ENCODE results near the gene NGFR. TPM values are rescaled to one million over a fixed set of nuclear protein-coding genes. Genes with fewer than 3 reads are reported as not detected.

NGFR gene, protein sequence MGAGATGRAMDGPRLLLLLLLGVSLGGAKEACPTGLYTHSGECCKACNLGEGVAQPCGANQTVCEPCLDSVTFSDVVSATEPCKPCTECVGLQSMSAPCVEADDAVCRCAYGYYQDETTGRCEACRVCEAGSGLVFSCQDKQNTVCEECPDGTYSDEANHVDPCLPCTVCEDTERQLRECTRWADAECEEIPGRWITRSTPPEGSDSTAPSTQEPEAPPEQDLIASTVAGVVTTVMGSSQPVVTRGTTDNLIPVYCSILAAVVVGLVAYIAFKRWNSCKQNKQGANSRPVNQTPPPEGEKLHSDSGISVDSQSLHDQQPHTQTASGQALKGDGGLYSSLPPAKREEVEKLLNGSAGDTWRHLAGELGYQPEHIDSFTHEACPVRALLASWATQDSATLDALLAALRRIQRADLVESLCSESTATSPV
- total RNA-seq = not detected in 2 replicates

DNA sequence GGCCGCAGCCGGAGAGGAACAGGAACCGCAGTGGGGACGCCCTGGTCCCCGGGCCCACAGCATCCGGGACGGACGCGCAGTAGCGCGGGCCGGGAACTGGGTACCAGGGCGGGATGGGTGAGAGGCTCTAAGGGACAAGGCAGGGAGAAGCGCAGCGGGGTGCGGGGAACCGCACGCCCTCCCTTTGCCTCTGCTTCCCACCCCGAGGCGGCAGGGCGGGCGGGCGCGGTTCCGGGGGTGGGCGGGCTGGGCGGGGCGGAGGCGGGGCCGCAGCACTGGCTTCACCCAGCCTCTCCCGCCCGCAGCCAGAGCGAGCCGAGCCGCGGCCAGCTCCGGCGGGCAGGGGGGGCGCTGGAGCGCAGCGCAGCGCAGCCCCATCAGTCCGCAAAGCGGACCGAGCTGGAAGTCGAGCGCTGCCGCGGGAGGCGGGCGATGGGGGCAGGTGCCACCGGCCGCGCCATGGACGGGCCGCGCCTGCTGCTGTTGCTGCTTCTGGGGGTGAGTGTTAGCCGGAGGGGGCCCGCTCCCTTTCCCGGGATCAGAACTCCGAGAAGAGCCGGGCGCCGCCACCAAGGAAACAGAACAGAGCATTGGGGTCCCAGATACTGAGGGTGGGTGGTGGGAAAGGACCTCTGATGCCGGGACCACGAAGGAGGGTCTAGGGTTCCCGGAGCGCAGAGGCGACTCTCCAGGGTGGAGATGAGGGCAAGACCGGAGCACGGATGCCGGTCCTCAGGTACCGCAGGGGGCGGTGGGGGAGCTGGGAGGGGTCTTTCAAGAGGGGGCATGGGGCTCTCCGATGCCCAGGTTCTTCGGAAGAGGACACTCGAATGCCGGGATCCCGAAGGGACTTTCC, at the start of gene NGFR:
NGFR (plus strand) TSS at position 308 of the 856 bp plus-strand sequence; CDS start at position 433, 125 bp downstream.
- DNase-seq (ENCODE audit: extremely low read depth, low read depth, low spot score) = no peak

DNA sequence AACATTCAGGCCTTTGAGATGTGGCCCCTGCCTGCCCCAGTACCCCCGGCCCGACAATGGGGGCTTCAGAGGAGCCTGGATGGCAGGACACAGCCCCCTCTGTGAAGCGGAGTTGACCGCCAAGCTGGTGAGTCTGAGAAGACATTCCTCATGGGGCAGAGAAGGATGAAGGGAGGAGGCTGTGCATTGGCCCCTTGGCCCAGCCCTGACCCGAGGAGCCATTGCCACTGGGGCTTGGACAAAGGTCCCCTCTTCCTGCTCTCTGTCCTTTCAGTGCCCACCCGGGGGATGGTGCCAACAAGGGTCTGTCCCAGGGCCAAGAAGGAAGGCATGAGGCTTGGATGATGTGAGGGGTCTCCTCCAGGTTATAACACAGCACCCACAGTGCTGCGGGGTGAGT, 49.5 kb upstream of the NGFR start:
- DNase-seq (ENCODE audit: extremely low read depth, low read depth, low spot score) = no peak

DNA sequence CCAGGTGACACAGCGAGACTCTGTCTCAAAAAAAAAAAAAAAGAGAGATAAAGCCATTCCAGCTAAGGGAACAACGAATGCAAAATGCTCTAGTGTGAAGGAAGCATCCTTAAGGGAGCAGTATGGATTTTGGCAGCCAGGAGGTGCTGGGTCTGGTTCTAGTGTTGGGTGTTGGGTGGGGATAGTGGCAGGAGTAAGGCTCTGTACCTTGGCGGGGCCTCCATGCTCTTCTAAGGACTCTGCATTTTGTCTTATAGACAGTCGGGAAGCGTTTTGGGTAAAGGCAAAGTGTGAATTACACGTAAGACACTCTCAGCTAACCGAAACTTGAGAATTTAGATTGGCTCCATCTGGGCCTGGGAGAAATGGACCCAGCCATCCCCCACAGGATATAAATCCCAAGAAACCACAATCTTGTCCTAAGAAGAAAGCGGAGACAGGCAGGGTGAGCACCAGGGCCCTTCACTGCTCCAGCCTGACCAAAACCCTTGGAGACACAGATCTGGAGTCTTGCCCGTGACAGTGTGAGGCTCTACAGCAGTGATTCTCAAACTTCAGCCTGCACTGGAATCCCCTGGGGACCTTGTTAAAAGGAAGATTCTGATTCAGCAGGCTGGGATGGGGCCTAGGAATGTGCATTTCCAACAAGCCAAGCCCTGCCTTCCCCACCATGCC, 47.3 kb upstream of the NGFR start:
- DNase-seq (ENCODE audit: extremely low read depth, low read depth, low spot score) = no peak

DNA sequence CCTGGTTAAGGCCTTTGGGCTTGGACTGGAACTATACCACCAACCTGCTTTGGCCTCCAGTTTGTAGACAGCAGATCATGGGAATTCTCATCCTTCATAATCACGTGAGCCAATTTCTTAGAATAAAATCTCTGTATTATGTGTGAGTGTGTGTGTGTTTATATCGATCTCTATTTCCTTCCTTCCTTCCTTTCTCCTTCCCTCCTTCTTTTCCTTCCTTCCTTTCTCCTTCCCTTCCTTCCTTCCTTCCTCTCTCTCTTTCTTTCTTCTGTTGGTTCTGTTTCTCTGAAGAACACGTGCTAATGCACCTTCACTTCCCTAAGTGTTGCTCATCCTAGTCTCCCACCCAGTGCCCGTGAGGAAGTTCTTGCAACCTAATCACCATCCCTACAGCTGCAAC, 44.9 kb upstream of the NGFR start:
- no peak for DNase-seq (ENCODE audit: extremely low read depth, low read depth, low spot score)

DNA sequence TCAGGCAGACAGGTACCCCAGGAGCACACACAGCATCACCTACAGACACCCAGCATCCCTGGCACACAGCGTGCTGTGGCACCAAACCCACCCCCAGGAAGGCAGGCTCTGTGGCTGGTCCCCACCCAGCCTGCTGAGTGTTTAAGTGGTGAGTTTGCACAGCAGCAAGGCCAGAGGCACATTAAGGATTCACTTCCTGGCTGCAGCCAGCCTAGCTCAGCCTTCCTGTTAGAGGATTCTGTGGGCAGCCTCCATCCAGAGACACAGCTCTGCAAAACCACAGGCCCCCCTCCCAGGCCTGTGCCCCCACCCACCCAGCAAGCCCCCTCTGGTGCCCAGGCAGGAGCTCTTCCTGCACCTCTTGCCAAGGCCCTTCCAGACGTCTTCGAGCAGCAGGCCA, 44.4 kb upstream of the NGFR start:
- DNase-seq (ENCODE audit: extremely low read depth, low read depth, low spot score) = no peak

DNA sequence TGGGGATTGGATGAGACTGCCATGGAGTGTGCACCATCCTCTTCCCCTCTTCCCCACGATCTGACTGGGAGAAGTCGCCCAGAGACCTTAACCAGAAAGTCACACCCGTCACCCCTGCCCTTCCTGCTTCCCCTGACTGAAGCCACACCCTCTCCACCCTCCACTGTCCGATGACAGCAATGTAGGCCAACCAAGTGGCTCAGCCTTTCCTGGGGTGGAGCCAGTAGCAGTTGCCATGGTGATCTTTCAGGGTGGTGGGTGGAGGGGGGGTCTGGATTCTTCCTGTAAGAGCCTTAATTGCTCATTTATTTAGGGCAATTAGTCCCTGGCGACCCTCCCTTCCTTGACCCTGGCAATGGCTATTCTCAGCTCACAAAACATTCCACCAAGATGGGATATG, 42.9 kb upstream of the NGFR start:
- DNase-seq (ENCODE audit: extremely low read depth, low read depth, low spot score) = no peak

DNA sequence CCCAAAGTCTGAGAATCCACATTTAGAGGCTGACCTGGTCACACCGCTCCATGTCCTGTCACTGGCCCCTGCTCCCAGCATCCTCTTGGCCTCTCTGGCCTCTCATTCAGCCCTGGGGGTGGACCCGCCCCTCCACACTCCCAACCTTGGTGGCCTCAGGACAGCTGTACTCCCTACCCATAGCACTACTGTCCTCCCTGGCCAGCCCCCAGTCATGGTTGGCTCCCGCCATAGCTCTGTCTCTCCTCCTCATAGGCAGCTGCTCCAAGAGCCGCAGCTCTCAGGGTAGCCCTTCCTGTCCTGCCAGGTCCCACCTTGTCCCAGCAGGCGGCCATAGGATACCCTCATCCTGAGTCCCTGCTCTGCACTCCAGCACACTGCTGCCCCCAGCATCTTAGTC, 42.4 kb upstream of the NGFR start:
- DNase-seq (ENCODE audit: extremely low read depth, low read depth, low spot score) = no peak

DNA sequence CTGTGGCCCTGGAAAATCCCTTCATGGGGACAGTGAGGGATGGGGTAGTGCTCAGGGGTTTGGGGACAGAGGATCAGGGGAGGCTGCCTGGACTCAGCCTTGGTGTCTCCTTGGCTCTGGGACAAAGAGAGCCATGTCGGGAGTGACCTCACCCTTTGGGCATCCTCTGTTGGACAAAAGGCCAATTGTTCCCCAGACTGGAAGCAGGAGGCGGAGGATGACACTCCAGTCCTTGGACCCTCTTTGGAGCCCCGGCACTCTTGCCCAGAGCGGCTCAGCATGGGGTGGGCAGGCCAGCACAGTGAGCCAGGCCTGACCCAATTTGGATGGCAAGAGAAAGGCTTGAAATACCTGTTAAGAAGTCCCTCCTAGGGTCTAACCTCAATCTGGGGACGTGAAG, 41.0 kb upstream of the NGFR start:
- DNase-seq (ENCODE audit: extremely low read depth, low read depth, low spot score) = no peak

DNA sequence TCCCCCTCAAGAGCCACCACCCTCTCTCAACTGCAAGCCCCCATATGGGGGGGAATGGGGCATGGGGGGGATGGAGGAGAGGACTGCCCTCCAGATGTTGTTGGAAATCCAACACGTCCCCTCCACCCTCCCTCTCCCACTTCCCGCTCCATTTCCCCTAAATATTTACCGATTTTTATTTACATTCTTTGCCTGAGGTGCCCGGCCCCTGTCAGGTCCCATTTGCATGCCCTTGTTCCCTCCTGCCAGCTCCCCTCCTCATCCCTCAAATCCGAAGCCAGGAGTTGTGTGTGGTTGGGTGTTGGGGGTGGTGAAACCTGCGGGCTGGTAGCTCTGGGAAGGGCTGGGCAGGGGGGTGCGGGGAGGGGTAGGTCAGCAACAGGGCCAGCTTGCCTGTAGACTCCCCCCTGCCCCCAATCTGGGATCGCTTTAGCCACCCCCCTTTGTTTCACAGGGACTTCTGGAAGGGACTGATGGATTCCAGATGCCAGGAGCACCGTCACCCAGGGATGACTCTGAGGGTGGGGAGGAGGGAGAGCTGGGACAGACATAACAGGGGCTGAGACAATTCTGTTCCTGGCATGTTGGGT, 39.7 kb upstream of the NGFR start:
- DNase-seq (ENCODE audit: extremely low read depth, low read depth, low spot score) = no peak

DNA sequence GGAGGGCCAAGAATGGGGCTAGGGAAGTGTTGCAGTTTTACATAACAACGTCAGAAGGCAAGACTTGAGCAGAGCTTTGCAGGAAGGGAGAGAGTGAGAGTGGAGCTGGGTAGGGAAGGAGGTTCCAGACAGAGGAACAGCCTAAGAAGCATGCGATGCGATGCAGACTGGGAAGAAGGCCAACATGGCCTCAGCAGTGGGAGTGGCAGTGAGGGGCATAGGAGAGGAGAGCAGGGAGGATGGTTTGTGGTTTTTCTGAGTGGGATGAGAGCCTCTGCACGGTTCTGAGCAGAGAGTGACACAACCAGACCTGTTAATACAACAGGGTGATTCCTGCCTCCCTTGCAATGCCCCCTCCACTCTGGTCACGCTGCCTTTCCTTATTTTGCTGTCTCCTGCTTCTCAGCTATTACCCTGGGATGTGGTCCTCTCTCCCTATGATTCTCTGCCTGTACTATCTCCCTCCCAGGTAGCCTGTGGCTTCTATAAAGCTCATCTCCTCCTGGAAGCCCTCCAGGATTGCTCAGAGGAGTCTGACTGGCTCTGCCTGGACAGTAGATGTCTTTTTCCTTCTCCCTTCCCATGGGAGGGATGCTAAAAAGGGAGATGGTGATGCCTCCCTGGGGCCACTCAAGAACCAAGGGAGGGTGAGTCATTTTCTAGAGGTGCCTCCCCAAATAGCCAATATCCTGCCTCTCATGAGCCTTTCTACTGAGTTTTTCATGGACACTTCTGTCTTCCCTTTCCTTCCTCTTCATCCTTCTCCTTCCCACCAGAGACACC, 38.7 kb upstream of the NGFR start:
- no peak for DNase-seq (ENCODE audit: extremely low read depth, low read depth, low spot score)

DNA sequence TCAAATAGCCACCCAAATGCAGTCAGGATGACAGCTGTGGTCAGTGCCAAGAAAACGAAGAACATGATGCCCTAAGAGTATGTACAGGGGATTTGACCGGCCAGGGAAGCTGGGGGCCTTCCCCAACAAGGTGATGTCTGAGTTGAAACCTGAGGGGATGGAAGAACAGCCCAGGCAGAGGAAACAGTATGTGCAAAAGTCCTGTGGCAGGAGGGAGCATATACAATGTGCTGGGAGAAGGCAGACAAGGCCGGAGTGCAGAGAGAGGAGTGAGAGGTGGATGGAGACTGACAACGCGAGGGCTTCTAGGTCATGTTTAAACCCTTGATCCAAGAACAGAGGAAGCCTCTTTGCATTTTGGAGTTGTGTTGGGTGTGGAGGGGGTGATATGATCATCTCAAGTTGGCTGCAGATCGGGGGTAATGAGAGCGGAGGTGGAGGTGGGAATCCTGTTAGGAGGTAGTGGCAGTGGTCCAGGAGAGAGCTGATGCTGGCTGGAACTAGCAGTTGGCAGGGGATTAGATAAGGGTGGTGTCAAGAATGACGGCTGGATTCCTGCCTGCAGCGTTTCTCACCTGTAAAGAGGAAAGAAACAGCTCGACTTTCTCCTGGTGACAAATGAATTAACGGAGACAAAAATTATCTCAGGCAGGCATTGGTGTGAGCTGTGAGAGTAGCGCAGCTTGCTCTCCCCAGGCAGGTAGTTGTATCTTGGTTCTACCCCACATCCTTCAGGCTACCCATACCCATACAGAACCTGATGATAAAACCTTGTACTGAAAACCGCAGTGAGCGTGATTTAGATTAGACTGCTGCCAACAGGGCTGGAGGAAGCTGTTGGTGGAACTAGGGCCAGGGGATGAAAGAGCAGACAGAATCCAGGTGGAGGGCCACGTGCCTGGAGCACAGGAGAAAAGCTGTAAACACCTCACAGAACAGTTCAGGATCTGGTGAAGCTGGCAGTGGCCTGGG, 37.2 kb upstream of the NGFR start:
- no peak for DNase-seq (ENCODE audit: extremely low read depth, low read depth, low spot score)

DNA sequence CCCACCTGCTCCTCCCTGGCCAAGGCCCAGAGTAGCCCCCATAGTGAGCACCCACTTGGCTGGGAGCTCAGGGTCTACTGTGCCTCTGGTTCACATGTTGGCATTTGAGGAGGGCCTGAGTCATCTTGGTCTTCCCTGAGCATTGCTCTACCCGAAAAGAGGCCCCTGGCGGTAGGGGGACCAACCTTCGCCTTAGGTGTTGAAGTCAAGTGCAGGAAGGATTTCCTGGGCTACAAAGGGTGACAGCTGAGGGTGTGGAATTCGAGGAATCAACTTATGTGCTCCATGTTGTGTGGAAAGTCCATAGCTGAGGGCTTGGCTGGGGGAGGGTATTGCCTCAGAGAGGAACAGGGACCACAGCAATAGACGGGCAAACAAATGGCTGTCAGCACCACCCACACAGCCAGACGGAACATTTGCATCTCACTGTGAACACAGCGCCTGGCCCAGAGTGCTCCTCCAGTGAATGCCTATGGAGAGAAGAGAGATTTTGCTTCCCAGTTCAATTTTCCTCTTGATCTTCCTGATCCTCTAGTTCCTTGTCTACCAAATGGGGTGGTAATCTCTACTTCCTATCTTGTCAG, 35.6 kb upstream of the NGFR start:
- DNase-seq (ENCODE audit: extremely low read depth, low read depth, low spot score) = no peak

DNA sequence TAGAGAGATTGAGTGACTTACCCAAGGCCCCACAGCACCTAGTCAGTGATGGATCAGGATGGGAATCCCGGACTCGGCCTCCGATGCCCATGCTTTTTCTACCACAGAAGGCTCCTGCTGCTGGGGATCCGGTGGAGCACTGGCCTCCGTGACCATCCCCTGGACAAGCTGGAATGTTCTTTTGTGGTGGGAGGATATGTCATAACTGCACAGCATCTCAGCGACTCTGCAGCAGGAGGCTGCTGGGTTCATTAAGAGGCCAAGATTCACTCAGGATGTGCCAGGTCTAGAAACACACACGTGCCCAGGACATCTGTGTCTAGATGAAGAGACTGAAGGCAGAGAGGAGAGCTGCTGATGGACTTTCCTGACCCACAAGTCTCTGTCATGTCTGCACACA, 34.7 kb upstream of the NGFR start:
- DNase-seq (ENCODE audit: extremely low read depth, low read depth, low spot score) = no peak

DNA sequence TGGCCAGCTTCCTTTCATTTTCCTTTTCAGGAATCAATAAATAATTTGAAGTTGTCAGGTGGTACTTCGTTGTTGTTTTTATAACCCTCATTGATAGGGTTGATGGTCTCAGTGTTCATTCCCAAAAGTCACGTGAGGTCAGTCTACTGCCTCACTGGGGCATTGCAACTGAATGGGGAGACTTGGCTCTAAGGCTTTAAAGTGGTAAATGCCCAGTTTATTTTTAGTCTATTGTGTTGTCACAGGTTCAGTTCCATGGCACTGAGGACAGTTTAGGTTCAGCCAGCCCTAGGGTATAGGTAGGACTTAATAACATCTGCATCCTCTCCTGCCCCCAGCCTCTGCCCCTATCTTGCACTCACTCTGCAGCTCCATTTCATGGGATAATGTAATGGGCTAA, 33.5 kb upstream of the NGFR start:
- no peak for DNase-seq (ENCODE audit: extremely low read depth, low read depth, low spot score)

DNA sequence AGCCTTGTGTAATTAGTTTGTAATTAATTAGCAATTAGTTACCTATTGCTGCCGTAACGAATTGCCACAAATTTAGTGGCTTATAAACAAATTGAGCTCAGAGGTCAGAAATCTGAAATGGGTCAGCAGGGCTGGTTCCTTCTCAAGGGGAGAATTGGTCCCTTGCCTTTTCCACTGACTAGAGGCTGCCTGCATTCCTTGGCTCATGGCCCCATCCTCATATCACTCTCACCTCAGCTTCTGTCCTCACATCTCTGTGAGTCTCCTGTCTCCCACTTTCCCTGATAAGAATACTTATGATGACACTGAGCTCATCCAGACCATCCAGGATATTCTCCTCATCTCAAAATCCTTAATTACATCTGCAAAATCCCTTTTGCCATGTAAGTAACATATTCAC, 31.0 kb upstream of the NGFR start:
- no peak for DNase-seq (ENCODE audit: extremely low read depth, low read depth, low spot score)

DNA sequence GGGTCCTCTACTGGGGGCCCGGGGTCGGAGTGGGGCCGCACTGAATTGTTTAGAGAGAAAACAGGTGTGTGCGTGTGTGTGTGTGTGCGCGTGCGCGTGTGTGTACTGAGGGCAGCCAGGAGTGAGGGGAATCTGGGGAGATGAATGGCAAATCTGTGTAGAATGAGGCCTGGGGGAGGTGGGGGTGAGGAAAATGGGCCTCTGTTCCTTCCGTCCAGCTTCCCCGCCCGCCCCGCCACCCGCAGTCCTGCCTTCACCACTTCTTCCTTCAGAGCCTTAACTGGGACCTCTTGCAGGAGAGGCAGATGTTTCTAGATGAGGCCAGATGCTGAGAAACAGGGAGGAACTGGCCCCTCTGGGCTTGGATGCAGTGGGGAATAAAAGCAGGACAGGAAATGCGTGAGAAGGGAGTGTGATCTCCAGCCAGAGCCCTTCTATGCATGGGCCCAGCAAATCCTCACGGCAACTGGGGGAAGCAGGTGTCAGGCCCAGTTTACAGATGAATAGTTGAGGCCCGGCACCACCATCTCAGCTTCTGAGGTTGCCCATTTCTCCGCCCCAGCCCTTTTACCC, 29.7 kb upstream of the NGFR start:
- DNase-seq (ENCODE audit: extremely low read depth, low read depth, low spot score) = no peak

DNA sequence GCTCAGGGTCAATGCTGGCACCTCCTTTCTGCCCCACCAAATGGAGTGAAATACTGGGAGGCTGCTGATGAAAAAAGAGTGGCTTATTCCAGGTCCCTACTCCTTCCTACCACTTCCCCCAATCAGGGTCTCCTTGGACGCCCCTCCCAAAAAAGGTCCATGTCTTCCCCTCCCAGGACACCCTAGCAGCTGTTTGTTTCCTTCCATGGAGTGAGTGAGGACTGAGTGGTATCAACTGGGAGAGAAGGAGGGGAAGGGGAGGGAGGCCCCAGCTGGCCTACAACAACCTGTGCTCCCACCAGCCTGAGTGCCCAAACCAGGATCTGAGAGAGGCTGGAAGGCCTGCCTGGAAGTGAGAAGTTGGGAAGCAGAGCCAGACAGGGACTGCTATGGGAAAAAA, 28.7 kb upstream of the NGFR start:
- DNase-seq (ENCODE audit: extremely low read depth, low read depth, low spot score) = no peak

DNA sequence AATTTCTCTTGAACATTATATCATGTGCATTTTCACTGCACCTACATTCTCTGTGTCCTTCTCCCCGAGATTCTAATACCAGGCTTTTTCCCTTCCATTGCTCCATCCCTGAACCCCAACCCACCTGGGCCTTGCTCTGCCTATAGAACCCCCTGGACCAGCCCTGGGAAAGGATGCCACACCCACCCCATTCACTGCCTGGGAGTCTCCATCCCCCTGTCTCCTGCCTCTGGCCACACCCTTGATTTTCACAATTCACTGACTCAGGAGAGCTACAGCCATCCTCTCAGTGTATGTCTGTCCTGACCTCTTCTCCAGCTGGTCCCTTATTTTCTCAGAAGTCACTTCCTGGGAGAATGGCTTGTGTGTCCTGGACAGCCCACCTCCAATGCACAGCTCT, 27.9 kb upstream of the NGFR start:
- no peak for DNase-seq (ENCODE audit: extremely low read depth, low read depth, low spot score)

Measured in glomerular endothelial cell (primary cell).